Measurements from ENCODE around the gene ZNF600.
"Not testable (repeated sequence)": the region's sequence is repeated elsewhere in the genome, so short reads cannot be mapped to it uniquely, and the experiment has no call there.

Gene ZNF600

DNA sequence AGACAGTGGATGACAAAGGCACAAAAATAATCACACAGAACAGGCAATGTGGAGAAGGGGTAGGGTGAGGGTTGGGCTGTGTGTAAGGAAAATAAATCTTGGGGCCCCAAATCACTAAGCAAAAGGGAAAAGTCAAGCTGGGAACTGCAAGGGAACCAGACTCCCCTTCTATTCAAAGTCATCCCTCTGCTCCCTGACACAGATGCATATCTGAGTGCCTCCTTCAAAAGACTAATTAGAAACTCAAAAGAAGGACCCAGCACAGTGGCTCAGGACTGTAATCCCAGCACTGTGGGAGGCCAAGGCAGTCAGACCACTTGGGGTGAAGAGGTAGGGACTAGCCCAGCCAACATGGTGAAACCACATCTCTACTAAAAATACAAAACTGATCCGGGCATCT is 70.1 kb downstream of the ZNF600 start:
- in situ Hi-C loops (cut with MboI; ENCODE audit: low sequenced_read_pairs, unreplicated experiment) = no loop called here
- TF ChIP-seq, protein P1, sequence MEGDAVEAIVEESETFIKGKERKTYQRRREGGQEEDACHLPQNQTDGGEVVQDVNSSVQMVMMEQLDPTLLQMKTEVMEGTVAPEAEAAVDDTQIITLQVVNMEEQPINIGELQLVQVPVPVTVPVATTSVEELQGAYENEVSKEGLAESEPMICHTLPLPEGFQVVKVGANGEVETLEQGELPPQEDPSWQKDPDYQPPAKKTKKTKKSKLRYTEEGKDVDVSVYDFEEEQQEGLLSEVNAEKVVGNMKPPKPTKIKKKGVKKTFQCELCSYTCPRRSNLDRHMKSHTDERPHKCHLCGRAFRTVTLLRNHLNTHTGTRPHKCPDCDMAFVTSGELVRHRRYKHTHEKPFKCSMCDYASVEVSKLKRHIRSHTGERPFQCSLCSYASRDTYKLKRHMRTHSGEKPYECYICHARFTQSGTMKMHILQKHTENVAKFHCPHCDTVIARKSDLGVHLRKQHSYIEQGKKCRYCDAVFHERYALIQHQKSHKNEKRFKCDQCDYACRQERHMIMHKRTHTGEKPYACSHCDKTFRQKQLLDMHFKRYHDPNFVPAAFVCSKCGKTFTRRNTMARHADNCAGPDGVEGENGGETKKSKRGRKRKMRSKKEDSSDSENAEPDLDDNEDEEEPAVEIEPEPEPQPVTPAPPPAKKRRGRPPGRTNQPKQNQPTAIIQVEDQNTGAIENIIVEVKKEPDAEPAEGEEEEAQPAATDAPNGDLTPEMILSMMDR (IDR thresholded peaks at IDR 0.05; ENCODE audit: borderline replicate concordance, control extremely low read depth, extremely low read depth, insufficient read depth, missing control alignments) = no peak
- DNase-seq (ENCODE audit: low spot score) = no peak

DNA sequence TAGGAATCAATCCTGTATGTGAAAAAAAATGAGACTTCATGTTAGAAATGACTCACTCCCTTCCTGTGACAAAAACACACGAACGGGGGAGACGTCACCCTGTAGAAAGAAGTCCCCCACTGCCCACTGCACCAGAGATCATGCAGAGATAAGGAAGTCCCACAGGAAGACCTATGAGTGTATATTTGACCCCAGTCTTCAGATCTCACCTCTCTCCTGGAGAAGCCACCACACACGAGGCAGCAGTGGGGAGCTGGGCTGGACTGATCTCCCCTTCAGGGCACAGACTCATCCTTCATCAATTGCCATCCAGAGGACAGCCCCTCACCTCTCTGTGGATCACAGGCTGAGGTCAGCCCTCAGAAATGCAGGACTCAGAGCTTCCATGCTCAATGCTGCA is 70.7 kb downstream of the ZNF600 start:
- DNase-seq (ENCODE audit: low spot score); in situ Hi-C loops (cut with MboI; ENCODE audit: low sequenced_read_pairs, unreplicated experiment): not testable (repeated sequence)

DNA sequence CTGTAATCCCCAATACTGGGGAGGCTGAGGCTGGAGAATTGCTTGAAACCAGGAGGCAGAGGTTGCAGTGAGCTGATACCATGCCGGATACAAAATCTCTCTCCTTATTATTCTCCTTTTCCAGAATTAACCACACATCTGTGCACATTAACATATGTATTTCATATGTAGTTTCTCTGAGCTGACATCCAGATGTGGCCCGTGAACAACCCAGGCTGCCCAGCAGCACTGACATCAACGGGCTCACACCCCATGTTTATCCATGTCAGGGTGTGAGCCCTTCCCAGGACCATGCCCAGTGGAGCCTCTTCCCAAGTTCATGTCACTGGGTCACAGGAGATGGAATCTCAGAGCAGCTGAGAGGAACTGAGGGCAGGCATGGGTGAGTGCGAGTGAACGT is 71.3 kb downstream of the ZNF600 start:
- in situ Hi-C loops (cut with MboI; ENCODE audit: low sequenced_read_pairs, unreplicated experiment); DNase-seq (ENCODE audit: low spot score): not testable (repeated sequence)

Measured in GM13976 (cell line).